ENCODE data around the gene CCDC69. TPM values are rescaled to one million over a fixed set of nuclear protein-coding genes. Genes with fewer than 3 reads are reported as not detected.
"Not testable (repeated sequence)": the region's sequence is repeated elsewhere in the genome, so short reads cannot be mapped to it uniquely, and the experiment has no call there.

The CCDC69 gene
- total RNA-seq, 4 donors from 2014 or later = 217 to 341 (median 285) TPM

- no peaks in the 10 kb centered on the region for H3K27me3 ChIP-seq
- no peak for TF ChIP-seq CTCF (IDR thresholded peaks at IDR 0.05)
- no peak for TF ChIP-seq POLR2AphosphoS5 (IDR thresholded peaks at IDR 0.05)
- no peak for TF ChIP-seq POLR2A (IDR thresholded peaks at IDR 0.05; ENCODE audit: low read depth)
- no peak for TF ChIP-seq EP300 (IDR thresholded peaks at IDR 0.05)
- H3K9me3 ChIP-seq = no peaks in the 10 kb centered on the region
- no peaks in the 10 kb centered on the region for H3K4me1 ChIP-seq
- no peak overlapping the region for H3K4me3 ChIP-seq
- peak; percentile 42 for DNase-seq (ENCODE audit: extremely low spot score)
- intact Hi-C loops (cut with DNase I) = no loop called here
- WGBS = 91% methylated on average over 3 of the region's 6 CpGs
- H3K36me3 ChIP-seq = peaks cover 37 to 77% (median 70%) of the 10 kb centered on the region in 4 donors
- no peak overlapping the region for H3K27ac ChIP-seq (replicated peaks in 1 of 4)
Measured at GRCh38 chr5:151180291-151180690, 43.6 kb downstream of the CCDC69 start.

GRCh38 chr5:151179489-151179840, 44.4 kb downstream of the CCDC69 start:
- Histone ChIP-seq H3K27me3 (no peaks in the 10 kb centered on the region), H3K27ac (replicated peaks in 1 of 4) (no peak overlapping the region), H3K4me3 (no peak overlapping the region), H3K36me3 (peaks cover 29 to 69% (median 62%) of the 10 kb centered on the region in 4 donors), H3K4me1 (peaks cover 0 to 5% (median 2%) of the 10 kb centered on the region in 4 donors), H3K9me3 (no peaks in the 10 kb centered on the region)
- TF ChIP-seq CTCF (IDR thresholded peaks at IDR 0.05) = no peak
- no peak for TF ChIP-seq EP300 (IDR thresholded peaks at IDR 0.05)
- no peak for TF ChIP-seq POLR2A (IDR thresholded peaks at IDR 0.05; ENCODE audit: low read depth)
- no peak for TF ChIP-seq POLR2AphosphoS5 (IDR thresholded peaks at IDR 0.05)
- DNase-seq (ENCODE audit: extremely low spot score) = peak; percentile 42
- intact Hi-C loops (cut with DNase I) = no loop called here
- whole genome bisulfite sequencing = 83% methylated on average over 4 of the region's 4 CpGs

- TF ChIP-seq EP300 (IDR thresholded peaks at IDR 0.05) (no peak), POLR2A (IDR thresholded peaks at IDR 0.05; ENCODE audit: low read depth) (no peak), CTCF (IDR thresholded peaks at IDR 0.05) (no peak), POLR2AphosphoS5 (IDR thresholded peaks at IDR 0.05) (no peak)
- Histone ChIP-seq H3K9me3 (no peaks in the 10 kb centered on the region), H3K36me3 (peaks cover 24 to 64% (median 57%) of the 10 kb centered on the region in 4 donors), H3K4me3 (no peak overlapping the region), H3K27me3 (no peaks in the 10 kb centered on the region), H3K4me1 (peaks cover 2 to 11% (median 8%) of the 10 kb centered on the region in 4 donors), H3K27ac (replicated peaks in 1 of 4) (no peak overlapping the region)
- WGBS = 77% methylated on average over 5 of the region's 5 CpGs
- DNase-seq (ENCODE audit: extremely low spot score) = peak; percentile 81
- intact Hi-C loops (cut with DNase I) = no loop called here
Measured at GRCh38 chr5:151178777-151179488, 45.0 kb downstream of the CCDC69 start.

GRCh38 chr5:151178372-151178771, 45.5 kb downstream of the CCDC69 start:
- Histone ChIP-seq H3K9me3 (no peaks in the 10 kb centered on the region), H3K4me1 (peaks cover 7 to 15% (median 13%) of the 10 kb centered on the region in 4 donors), H3K27ac (replicated peaks in 1 of 4) (no peak overlapping the region), H3K27me3 (no peaks in the 10 kb centered on the region), H3K36me3 (peaks cover 22 to 58% (median 51%) of the 10 kb centered on the region in 4 donors), H3K4me3 (no peak overlapping the region)
- TF ChIP-seq EP300 (IDR thresholded peaks at IDR 0.05) (no peak), POLR2A (IDR thresholded peaks at IDR 0.05; ENCODE audit: low read depth) (no peak), CTCF (IDR thresholded peaks at IDR 0.05) (no peak), POLR2AphosphoS5 (IDR thresholded peaks at IDR 0.05) (no peak)
- no peak for DNase-seq (ENCODE audit: extremely low spot score)
- 95% methylated on average over 1 of the region's 1 CpG for WGBS
- intact Hi-C loops (cut with DNase I) = no loop called here

- Histone ChIP-seq H3K36me3 (peaks cover 2 to 37% (median 30%) of the 10 kb centered on the region in 4 donors), H3K4me1 (peaks cover 7 to 15% (median 14%) of the 10 kb centered on the region in 4 donors)
- DNase-seq (ENCODE audit: extremely low spot score); H3K27me3 ChIP-seq; H3K4me3 ChIP-seq; intact Hi-C loops (cut with DNase I); H3K27ac ChIP-seq (replicated peaks in 1 of 4); H3K9me3 ChIP-seq: not testable (repeated sequence)
- 64% methylated on average over 5 of the region's 5 CpGs for WGBS
Measured at GRCh38 chr5:151176268-151176667, 47.6 kb downstream of the CCDC69 start.

All from esophagus muscularis mucosa (tissue), 4 donors.